Chondrocyte (in vitro differentiated cells): ENCODE measurements around the gene CENPF. TPM values are rescaled to one million over a fixed set of nuclear protein-coding genes. Genes with fewer than 3 reads are reported as not detected.

Experiments used
- DNase-seq: peaks from one replicate; pipeline ENCODE4 v3.0.0; 2021; ENCODE audit warnings: mixed read lengths, low spot score
- H3K27ac Mint-ChIP-seq: one replicate; pipeline ENCODE4 v1.8.0; 2021; ENCODE audit warnings: mild to moderate bottlenecking, moderate library complexity, mixed read lengths; ENCODE audit not compliant: unreplicated experiment
- H3K27me3 Mint-ChIP-seq: 2 replicates; pipeline ENCODE4 v1.8.0; 2021; ENCODE audit warnings: low read depth, mixed read lengths
- H3K36me3 Mint-ChIP-seq: 2 replicates; pipeline ENCODE4 v1.8.0; 2021; ENCODE audit warnings: low read depth, mixed read lengths
- H3K4me1 Mint-ChIP-seq: 2 replicates; pipeline ENCODE4 v1.8.0; 2021; ENCODE audit warnings: low read depth, mild to moderate bottlenecking, mixed read lengths
- H3K4me3 Mint-ChIP-seq: one replicate; pipeline ENCODE4 v1.8.0; 2021; ENCODE audit warnings: mild to moderate bottlenecking, moderate library complexity, mixed read lengths; ENCODE audit not compliant: unreplicated experiment
- H3K9me3 Mint-ChIP-seq: 2 replicates; pipeline ENCODE4 v1.8.0; 2021; ENCODE audit warnings: low read depth, mixed read lengths
- CTCF ChIP-seq: fragments of 200-600 bp; sonication (generic); IDR thresholded peaks from 2 replicates; pipeline ENCODE4 v1.5.0; 2021; ENCODE audit warnings: antibody characterized with exemption, mild to moderate bottlenecking, moderate library complexity
- total RNA-seq: library from RNA; stranded (reverse); gene quantifications from 3 replicates; pipeline ENCODE4 v1.2.1, GENCODE V29; 2021

The CENPF gene
- total RNA-seq, 1 donor from 2014 or later = 19.8 TPM

DNA sequence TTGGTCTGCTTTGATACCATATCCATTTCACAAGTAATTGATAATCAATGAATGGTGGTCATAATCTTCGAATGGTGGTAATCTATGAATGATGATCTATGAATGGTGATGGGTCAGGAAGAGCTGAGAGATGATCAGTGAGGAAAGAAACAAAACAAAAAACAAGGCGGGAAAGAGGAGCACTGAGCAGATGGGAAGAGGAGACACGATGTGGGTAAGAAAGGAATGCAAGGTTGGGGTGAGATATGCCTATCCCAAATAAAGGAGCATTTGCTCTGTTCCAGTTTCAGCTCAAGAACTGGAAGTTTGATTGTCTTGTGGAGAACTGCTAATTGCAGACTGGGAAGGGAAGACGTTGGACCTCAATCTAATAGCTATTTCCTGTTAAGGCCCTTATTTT is 73.8 kb downstream of the CENPF start:
- Mint-ChIP-seq H3K27me3 (no peaks in the 10 kb centered on the region), H3K4me3 (no peak overlapping the region), H3K4me1 (no peaks in the 10 kb centered on the region), H3K9me3 (peaks cover 4% of the 10 kb centered on the region), H3K36me3 (peaks cover 2% of the 10 kb centered on the region), H3K27ac (no peak overlapping the region)
- no peak for TF ChIP-seq CTCF
- no peak for DNase-seq

DNA sequence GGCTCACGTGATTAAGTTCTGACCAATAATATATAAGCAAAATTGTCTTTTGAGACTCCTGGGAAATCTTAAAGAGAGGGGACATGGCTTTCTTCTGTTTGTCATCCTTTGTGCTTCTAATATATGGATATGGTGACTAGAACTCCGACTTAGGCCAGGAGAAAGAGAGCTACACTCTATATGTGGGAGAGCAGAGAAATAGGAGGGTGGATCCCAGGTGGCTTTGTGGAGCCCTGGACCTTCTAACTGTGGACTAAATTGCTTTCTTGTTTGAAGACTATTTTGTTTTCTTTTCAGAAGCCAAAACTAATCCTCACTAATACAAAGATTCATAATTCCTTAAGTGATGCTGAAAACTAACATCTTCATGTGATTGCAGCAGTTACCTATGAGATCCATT is 75.0 kb downstream of the CENPF start:
- TF ChIP-seq CTCF = no peak
- H3K36me3 Mint-ChIP-seq = peaks cover 2% of the 10 kb centered on the region
- H3K9me3 Mint-ChIP-seq = peaks cover 4% of the 10 kb centered on the region
- no peaks in the 10 kb centered on the region for H3K27me3 Mint-ChIP-seq
- H3K4me3 Mint-ChIP-seq = no peak overlapping the region
- no peak overlapping the region for H3K27ac Mint-ChIP-seq
- H3K4me1 Mint-ChIP-seq = no peaks in the 10 kb centered on the region
- DNase-seq = no peak

DNA sequence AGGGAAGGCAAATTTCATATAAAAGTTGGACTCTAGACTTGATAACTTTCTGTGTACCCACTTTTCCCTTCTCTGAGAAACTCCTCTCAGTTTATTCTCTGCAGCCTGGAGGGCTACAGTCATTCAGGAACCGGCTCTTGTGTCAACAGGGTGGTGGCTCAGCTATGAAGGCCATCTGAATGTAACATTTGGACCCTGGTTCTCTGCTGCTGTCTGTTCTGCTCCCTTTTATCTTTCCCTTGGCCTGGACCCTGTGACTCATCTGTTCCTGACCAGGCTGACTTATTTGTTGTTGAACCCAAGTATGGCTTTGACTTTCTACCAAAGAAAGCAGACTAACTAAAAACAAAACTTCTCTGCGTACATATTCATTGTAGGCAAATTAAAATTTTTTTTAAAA is 75.4 kb downstream of the CENPF start:
- TF ChIP-seq CTCF = no peak
- H3K27me3 Mint-ChIP-seq = no peaks in the 10 kb centered on the region
- H3K27ac Mint-ChIP-seq = no peak overlapping the region
- H3K4me3 Mint-ChIP-seq = no peak overlapping the region
- no peak for DNase-seq
- H3K9me3 Mint-ChIP-seq = peaks cover 4% of the 10 kb centered on the region
- H3K36me3 Mint-ChIP-seq = peaks cover 2% of the 10 kb centered on the region
- no peaks in the 10 kb centered on the region for H3K4me1 Mint-ChIP-seq

GRCh38 chr1:214683621-214684020 is 80.6 kb downstream of the CENPF start:
- no peaks in the 10 kb centered on the region for H3K36me3 Mint-ChIP-seq
- H3K4me1 Mint-ChIP-seq = peaks cover 7% of the 10 kb centered on the region
- H3K27me3 Mint-ChIP-seq = no peaks in the 10 kb centered on the region
- H3K27ac Mint-ChIP-seq = no peak overlapping the region
- no peak overlapping the region for H3K4me3 Mint-ChIP-seq
- no peak for DNase-seq
- no peak for TF ChIP-seq CTCF
- H3K9me3 Mint-ChIP-seq = no peaks in the 10 kb centered on the region

DNA sequence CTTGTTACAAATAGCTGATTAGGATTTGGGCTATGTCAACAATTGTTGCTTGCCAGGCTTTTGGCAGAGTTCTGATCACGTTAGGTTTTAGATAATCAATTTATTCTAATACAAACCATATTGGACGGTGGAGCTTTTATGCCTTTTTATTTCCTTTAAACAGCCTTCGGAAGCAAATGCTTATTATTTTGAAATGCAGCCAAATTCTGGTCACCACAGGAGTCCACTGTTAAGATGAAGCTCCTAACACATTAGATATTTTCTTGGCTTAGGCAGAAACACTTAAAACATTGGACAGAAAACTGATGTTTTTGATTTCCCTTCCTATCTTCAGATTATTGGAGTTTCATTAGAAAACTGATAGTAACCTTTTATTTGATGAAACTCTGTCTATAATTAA is 82.9 kb downstream of the CENPF start:
- H3K9me3 Mint-ChIP-seq = no peaks in the 10 kb centered on the region
- no peak for TF ChIP-seq CTCF
- no peaks in the 10 kb centered on the region for H3K36me3 Mint-ChIP-seq
- H3K27ac Mint-ChIP-seq = no peak overlapping the region
- no peaks in the 10 kb centered on the region for H3K27me3 Mint-ChIP-seq
- peaks cover 7% of the 10 kb centered on the region for H3K4me1 Mint-ChIP-seq
- no peak for DNase-seq
- H3K4me3 Mint-ChIP-seq = no peak overlapping the region
